GM12878 (cell line): ENCODE data around the gene DUSP16. TPM values are rescaled to one million over a fixed set of nuclear protein-coding genes. Genes with fewer than 3 reads are reported as not detected.

Source experiments
- ATAC-seq: fragments of 200-7000 bp; cut with Tn5 transposase; 3 replicates; pipeline ENCODE4 v1.9.1; 2020; ENCODE audit warnings: mild to moderate bottlenecking, moderate library complexity
- BruUV-seq: library from RNA; stranded (reverse); fragments of 400-500 nt; replicated peaks from 2 replicates; lab custom pipeline; 2021; lab: Mats Ljungman, UMichigan
- CTCF ChIA-PET: fragments of 300-600 bp; sonication (Branson Sonifier 250); formaldehyde crosslinking; extraction: SDS; loops from one replicate; lab custom pipeline; 2021; ENCODE audit warnings: inconsistent platforms; lab: Yijun Ruan, JAX
- POLR2A ChIA-PET: fragments of 350-600 bp; formaldehyde crosslinking; extraction: SDS; loops from one replicate; lab custom pipeline; 2021; ENCODE audit warnings: inconsistent platforms; lab: Charles Lee
- RAD21 ChIA-PET: fragments of 300-600 bp; sonication (Branson Sonifier 250); formaldehyde crosslinking; loops from one replicate; lab custom pipeline; 2023; ENCODE audit warnings: antibody characterized with exemption; ENCODE audit not compliant: unreplicated experiment; lab: Charles Lee
- SMC1A ChIA-PET: fragments of 300-600 bp; sonication (Branson Sonifier 250); formaldehyde crosslinking; loops from one replicate; lab custom pipeline; 2023; ENCODE audit not compliant: unreplicated experiment, uncharacterized antibody; lab: Charles Lee
- DNase-seq: peaks from one replicate; pipeline ENCODE4 v3.0.0-alpha.2; 2011; ENCODE audit warnings: low read depth, low spot score
- FAIRE-seq: peaks from 3 replicates; lab custom pipeline; 2011; peaks lifted over from hg19 to GRCh38; lab: Jason Lieb, UNC
- H2AFZ ChIP-seq: 2 replicates; pipeline ENCODE4 v1.6.0; 2011; ENCODE audit warnings: low read depth, low read length, control low read depth; ENCODE audit not compliant: control insufficient read depth
- H3K27ac ChIP-seq: 2 replicates; pipeline ENCODE4 v1.5.1; 2011; ENCODE audit warnings: control low read depth; ENCODE audit not compliant: control insufficient read depth, insufficient read depth
- H3K27me3 ChIP-seq, 2 experiments: replicated peaks in 1 of 2; 2 replicates each; pipeline versions ENCODE4 v1.6.0 to v1.6.1; 2011; ENCODE audit warnings: low read length in 1 of 2; ENCODE audit not compliant: control insufficient read depth in 2 of 2, insufficient read depth in 2 of 2
- H3K36me3 ChIP-seq, 2 experiments: 2 replicates each; pipeline ENCODE4 v1.5.1; 2011; ENCODE audit warnings: low read length in 1 of 2; ENCODE audit not compliant: control insufficient read depth in 2 of 2, insufficient read depth in 2 of 2
- H3K4me1 ChIP-seq: 2 replicates; pipeline ENCODE4 v1.6.1; 2011; ENCODE audit warnings: mild to moderate bottlenecking, low read length, moderate library complexity, mixed read lengths; ENCODE audit not compliant: control insufficient read depth, insufficient read depth
- H3K4me2 ChIP-seq: 2 replicates; pipeline ENCODE4 v1.6.0; 2011; ENCODE audit warnings: control low read depth; ENCODE audit not compliant: control insufficient read depth, insufficient read depth
- H3K4me3 ChIP-seq: fragments of 200-600 bp; sonication (generic); 2 replicates; pipeline ENCODE4 v1.5.1; 2016
- H3K79me2 ChIP-seq: 2 replicates; pipeline ENCODE4 v1.6.0; 2011; ENCODE audit warnings: low read length; ENCODE audit not compliant: control insufficient read depth, insufficient read depth
- H3K9ac ChIP-seq: 2 replicates; pipeline ENCODE4 v1.8.0; 2011; ENCODE audit warnings: low read length, control low read depth, mixed read lengths; ENCODE audit not compliant: control insufficient read depth, insufficient read depth
- H3K9me3 ChIP-seq: replicated peaks from 3 replicates; pipeline ENCODE4 v1.5.1; 2011; ENCODE audit warnings: mild to moderate bottlenecking, low read length; ENCODE audit not compliant: control insufficient read depth, insufficient read depth
- H4K20me1 ChIP-seq: 2 replicates; pipeline ENCODE4 v1.6.0; 2011; ENCODE audit not compliant: control insufficient read depth, insufficient read depth
- CREB1 ChIP-seq: IDR thresholded peaks from 2 replicates; pipeline ENCODE4 v1.6.1; 2012; ENCODE audit warnings: low read depth, mild to moderate bottlenecking, inconsistent platforms
- GATAD2B ChIP-seq: fragments of 450-650 bp; conservative IDR thresholded peaks from 2 replicates; pipeline ENCODE4 v1.6.1; 2017; ENCODE audit warnings: low read depth, mild to moderate bottlenecking, moderate library complexity
- LARP7 ChIP-seq: fragments of 450-650 bp; IDR thresholded peaks from 2 replicates; pipeline ENCODE4 v1.6.1; 2017; ENCODE audit warnings: mild to moderate bottlenecking
- NFXL1 ChIP-seq: fragments of 450-650 bp; IDR thresholded peaks from 2 replicates; pipeline ENCODE4 v1.6.1; 2017; ENCODE audit warnings: antibody characterized with exemption, mild to moderate bottlenecking, borderline replicate concordance
- WGBS: methylation state at CpG from one replicate; pipeline ENCODE4 v1.1.6; 2016; ENCODE audit warnings: low lambda C conversion rate; ENCODE audit not compliant: insufficient replicate concordance, insufficient coverage; ENCODE audit errors: missing lambda C conversion rate; 5-methylcytosine and 5-hydroxymethylcytosine counted together
- in situ Hi-C: fragments of 300-500 bp; cut with MboI; formaldehyde crosslinking; loops from 9 replicates; pipeline ENCODE4 v1.14.3; 2018; ENCODE audit warnings: mixed read lengths
- intact Hi-C: fragments of 100-400 bp; cut with micrococcal nuclease; formaldehyde crosslinking; loops from one replicate; pipeline ENCODE4 v1.14.2; 2022; ENCODE audit not compliant: unreplicated experiment
- polyA plus RNA-seq, 11 experiments: library from polyadenylated mRNA; depleted of rRNA in 4 of 11; unstranded in 6 of 11; stranded (reverse) in 5 of 11; fragments of >200 nt; fragmentation: Nextera tagmentation in 4 of 11; fragmentation: Illumina TruSeq in 1 of 11; extraction: Ambion mirVana in 4 of 11; extraction: Trizol in 1 of 11; gene quantifications; 1 replicate in 1 of 11; 2 replicates in 10 of 11; pipeline versions ENCODE4 v1.2.1 to v1.2.3, GENCODE V29; 2011 to 2016; ENCODE audit warnings: inconsistent platforms in 2 of 11, missing spikeins in 2 of 11, low read depth in 1 of 11
- total RNA-seq, 4 experiments: library from RNA; depleted of rRNA in 3 of 4; stranded (reverse); fragments of >200 nt in 3 of 4; fragmentation: Illumina TruSeq in 1 of 4; extraction: Trizol in 1 of 4; gene quantifications; 2 replicates each; pipeline versions ENCODE4 v1.2.1 to v1.2.3, GENCODE V29; 2013 to 2021
- TF ChIP-seq, protein P1 (sequence below): fragments of 450-650 bp; IDR thresholded peaks from 2 replicates; pipeline ENCODE4 v1.6.1; 2017; ENCODE audit warnings: mild to moderate bottlenecking
- TF ChIP-seq, protein P2 (sequence below): IDR thresholded peaks from 2 replicates; pipeline ENCODE4 v1.6.1; 2011; ENCODE audit warnings: borderline replicate concordance, low read depth, mild to moderate bottlenecking, moderate library complexity, low read length; ENCODE audit not compliant: insufficient read depth, poor library complexity, severe bottlenecking

DUSP16 gene
- total and polyA plus RNA-seq, 10 of the 15 experiments (the other 5 are each of a cell fraction or from before 2014, with no cell fraction given): 3.9 to 75.3 (median 26.8) TPM

DNA sequence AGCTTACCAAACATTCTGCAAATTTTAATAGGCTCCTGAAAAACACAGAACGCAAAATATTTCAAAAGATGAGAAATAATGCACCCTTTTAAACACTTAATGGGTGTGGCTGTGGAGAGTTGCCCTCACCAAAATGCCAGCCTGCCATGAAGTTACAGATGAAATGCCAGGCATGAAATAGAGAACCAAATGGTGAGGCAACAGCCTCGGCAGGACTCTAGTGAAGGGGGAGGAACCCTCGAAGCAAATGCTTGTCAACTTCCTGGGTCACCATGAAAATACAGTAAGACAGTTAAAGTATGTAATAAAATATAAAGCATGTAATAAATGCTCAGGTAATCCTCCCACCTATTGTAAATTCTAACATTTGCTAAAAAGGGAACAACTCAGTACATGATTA, 24.1 kb downstream of the DUSP16 start (continued):
- TF ChIP-seq, protein P1, sequence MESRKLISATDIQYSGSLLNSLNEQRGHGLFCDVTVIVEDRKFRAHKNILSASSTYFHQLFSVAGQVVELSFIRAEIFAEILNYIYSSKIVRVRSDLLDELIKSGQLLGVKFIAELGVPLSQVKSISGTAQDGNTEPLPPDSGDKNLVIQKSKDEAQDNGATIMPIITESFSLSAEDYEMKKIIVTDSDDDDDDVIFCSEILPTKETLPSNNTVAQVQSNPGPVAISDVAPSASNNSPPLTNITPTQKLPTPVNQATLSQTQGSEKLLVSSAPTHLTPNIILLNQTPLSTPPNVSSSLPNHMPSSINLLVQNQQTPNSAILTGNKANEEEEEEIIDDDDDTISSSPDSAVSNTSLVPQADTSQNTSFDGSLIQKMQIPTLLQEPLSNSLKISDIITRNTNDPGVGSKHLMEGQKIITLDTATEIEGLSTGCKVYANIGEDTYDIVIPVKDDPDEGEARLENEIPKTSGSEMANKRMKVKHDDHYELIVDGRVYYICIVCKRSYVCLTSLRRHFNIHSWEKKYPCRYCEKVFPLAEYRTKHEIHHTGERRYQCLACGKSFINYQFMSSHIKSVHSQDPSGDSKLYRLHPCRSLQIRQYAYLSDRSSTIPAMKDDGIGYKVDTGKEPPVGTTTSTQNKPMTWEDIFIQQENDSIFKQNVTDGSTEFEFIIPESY: no peak
- TF ChIP-seq NFXL1: no peak
- no peak for TF ChIP-seq CREB1
- TF ChIP-seq, all 136 proteins: peak for 0

DNA sequence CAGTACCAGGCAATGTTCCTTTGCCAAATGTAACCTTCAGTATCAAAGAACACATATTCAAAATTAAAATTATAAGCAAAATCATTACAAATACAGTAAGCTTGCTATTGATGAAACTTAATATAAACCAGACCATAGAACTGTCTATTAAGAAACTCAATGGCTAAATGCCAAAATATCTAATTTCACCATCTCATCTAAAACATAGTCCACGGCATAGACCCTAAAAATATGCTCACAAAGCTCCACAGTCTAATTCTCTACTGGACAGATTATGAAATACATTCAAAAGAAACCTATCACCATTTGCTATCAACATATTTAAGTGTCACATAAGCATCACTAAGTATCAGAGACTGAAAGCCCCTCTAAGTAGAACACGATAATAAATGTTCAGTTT, 25.2 kb downstream of the DUSP16 start:
- ATAC-seq (no peak), FAIRE-seq (no peak)
- ChIA-PET RAD21 (no interaction called here), SMC1A (interaction anchor here (0.5 to 5.9 kb wide), 4 partner anchors 11 to 26 kb away, joined by 3 to 29 read pairs (median 12); no protein-coding TSS in a partner anchor), POLR2A (interaction anchor here (0.6 to 2.1 kb wide), 6 partner anchors 10 to 162 kb away, joined by 3 to 12 read pairs (median 3); no protein-coding TSS in a partner anchor), CTCF (interaction anchor here (0.7 to 1.4 kb wide), 3 partner anchors 9 to 19 kb away, joined by 3 to 6 read pairs (median 4); no protein-coding TSS in a partner anchor)
- Histone ChIP-seq H3K27me3 (no peaks in the 10 kb centered on the region), H3K79me2 (peaks cover 6% of the 10 kb centered on the region), H2AFZ (no peak overlapping the region), H3K4me1 (peaks cover 11% of the 10 kb centered on the region), H3K9me3 (no peaks in the 10 kb centered on the region), H3K9ac (no peak overlapping the region), H3K27ac (no peak overlapping the region), H3K36me3 (no peaks in the 10 kb centered on the region)
- 81% methylated on average over 2 of the region's 2 CpGs for WGBS
- no TSS peak for BruUV-seq
- intact Hi-C loops (no loop called here), in situ Hi-C loops (no loop called here)
- TF ChIP-seq LARP7 (no peak), GATAD2B (no peak)
- TF ChIP-seq, protein P2, sequence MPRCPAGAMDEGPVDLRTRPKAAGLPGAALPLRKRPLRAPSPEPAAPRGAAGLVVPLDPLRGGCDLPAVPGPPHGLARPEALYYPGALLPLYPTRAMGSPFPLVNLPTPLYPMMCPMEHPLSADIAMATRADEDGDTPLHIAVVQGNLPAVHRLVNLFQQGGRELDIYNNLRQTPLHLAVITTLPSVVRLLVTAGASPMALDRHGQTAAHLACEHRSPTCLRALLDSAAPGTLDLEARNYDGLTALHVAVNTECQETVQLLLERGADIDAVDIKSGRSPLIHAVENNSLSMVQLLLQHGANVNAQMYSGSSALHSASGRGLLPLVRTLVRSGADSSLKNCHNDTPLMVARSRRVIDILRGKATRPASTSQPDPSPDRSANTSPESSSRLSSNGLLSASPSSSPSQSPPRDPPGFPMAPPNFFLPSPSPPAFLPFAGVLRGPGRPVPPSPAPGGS: no peak
- TF ChIP-seq, all 136 proteins: peak for 0
- no peak overlapping the region for H3K4me2 ChIP-seq
- H3K4me3 ChIP-seq: no peak overlapping the region
- no peak for DNase-seq
- H4K20me1 ChIP-seq: no peaks in the 10 kb centered on the region
